Activated naive CD8-positive, alpha-beta T cell (primary cell): Measurements from ENCODE around the gene PRPF40B.
A peak's percentile ranks its signal among the peaks of the same experiment; 100 is the strongest.

Experiments
- H3K27ac Mint-ChIP-seq: one replicate; pipeline ENCODE4 v1.8.0; 2021; ENCODE audit warnings: mixed read lengths
- H3K27me3 Mint-ChIP-seq: one replicate; pipeline ENCODE4 v1.8.0; 2021; ENCODE audit warnings: mixed read lengths
- H3K36me3 Mint-ChIP-seq: one replicate; pipeline ENCODE4 v1.8.0; 2021; ENCODE audit warnings: mixed read lengths
- H3K4me1 Mint-ChIP-seq: one replicate; pipeline ENCODE4 v1.8.0; 2021; ENCODE audit warnings: low read depth, mixed read lengths
- H3K4me3 Mint-ChIP-seq: one replicate; pipeline ENCODE4 v1.8.0; 2021; ENCODE audit warnings: mild to moderate bottlenecking, mixed read lengths
- H3K9me3 Mint-ChIP-seq: one replicate; pipeline ENCODE4 v1.8.0; 2021; ENCODE audit warnings: low read depth, mixed read lengths

The PRPF40B gene

DNA sequence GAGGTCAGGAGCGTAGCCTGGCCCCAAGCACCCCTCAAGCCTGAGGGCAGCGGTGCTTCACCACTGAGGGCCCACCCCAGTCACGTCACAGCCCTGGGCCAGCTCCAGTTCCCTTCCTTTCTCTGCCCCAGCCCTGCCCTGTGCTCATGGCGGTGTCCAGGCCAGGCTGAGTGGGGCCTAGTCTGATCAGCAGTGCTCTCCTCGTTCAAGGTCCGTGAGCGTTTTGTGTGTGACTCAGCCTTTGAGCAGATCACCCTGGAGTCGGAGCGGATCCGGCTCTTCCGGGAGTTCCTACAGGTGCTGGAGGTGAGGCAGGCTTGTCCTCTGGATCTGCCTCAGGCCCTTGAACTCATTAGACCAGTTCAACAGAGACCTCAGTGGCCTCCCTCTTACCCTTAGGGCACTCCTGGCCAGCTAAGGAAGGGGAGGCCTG, 19.0 kb downstream of the PRPF40B start:
- Mint-ChIP-seq H3K27ac (no peak overlapping the region), H3K27me3 (no peaks in the 10 kb centered on the region), H3K4me3 (no peak overlapping the region), H3K4me1 (peaks cover 32% of the 10 kb centered on the region), H3K9me3 (no peaks in the 10 kb centered on the region), H3K36me3 (no peaks in the 10 kb centered on the region)

GRCh38 chr12:49643135-49643534, 19.8 kb downstream of the PRPF40B start:
- Mint-ChIP-seq H3K4me3 (no peak overlapping the region), H3K4me1 (peaks cover 30% of the 10 kb centered on the region), H3K9me3 (no peaks in the 10 kb centered on the region), H3K27ac (no peak overlapping the region), H3K36me3 (no peaks in the 10 kb centered on the region), H3K27me3 (no peaks in the 10 kb centered on the region)

GRCh38 chr12:49643961-49644619, 20.7 kb downstream of the PRPF40B start:
- Mint-ChIP-seq H3K27ac (peak overlapping the region; percentile 61), H3K27me3 (no peaks in the 10 kb centered on the region)

GRCh38 chr12:49644620-49644994, 21.2 kb downstream of the PRPF40B start:
- no peaks in the 10 kb centered on the region for H3K9me3 Mint-ChIP-seq
- H3K36me3 Mint-ChIP-seq, result no peaks in the 10 kb centered on the region
- H3K27me3 Mint-ChIP-seq, result no peaks in the 10 kb centered on the region
- H3K4me3 Mint-ChIP-seq, result peak overlapping the region; percentile 38
- peaks cover 26% of the 10 kb centered on the region for H3K4me1 Mint-ChIP-seq
- peak overlapping the region; percentile 61 for H3K27ac Mint-ChIP-seq

More at GRCh38 chr12:49643961-49644619, 20.7 kb downstream of the PRPF40B start:
- peaks cover 30% of the 10 kb centered on the region for H3K4me1 Mint-ChIP-seq
- H3K9me3 Mint-ChIP-seq, result no peaks in the 10 kb centered on the region
- H3K4me3 Mint-ChIP-seq, result no peak overlapping the region
- no peaks in the 10 kb centered on the region for H3K36me3 Mint-ChIP-seq

DNA sequence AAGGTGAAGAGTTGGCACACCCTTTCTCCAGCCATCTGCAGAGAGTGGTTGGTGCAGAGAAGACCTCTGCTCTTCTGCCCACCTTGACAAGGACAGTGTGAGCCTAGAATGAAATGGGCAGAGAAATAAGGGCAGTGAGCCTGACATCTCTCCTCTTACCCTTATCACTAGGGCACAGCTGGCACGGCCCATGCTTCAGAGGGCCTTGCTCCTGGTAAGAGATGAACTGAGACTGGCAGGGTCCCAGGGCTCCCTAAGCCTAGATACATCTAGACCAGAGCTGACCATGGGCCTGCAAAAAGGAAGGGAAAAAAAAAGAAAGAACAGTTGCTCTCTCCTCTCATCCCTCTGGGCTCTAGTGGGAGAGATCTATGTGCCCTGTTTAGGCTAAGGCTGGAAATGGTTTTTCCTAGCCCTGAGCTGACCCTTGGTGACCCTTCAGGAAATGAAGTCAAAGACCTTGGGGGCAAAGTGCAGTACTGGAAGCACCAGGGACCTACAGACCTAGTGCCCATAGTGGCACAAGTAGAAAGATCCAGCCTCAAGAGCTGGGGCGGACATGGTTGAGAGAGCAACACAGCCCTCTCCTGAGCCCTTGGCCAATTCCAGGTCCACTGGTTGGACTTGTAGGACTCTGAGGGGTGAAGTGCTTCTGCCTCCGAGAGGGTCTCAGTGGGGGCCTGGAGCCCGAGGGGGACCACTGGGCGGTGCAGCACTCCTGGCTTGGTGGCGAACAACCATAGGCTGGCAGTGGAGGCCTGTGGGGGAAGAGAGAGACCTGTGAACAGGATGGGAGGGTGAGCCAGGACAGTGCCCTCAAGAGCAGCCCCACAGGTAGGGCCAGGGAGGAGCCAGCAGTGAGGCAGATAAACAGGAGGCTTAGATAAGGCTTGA, 22.0 kb downstream of the PRPF40B start:
- Mint-ChIP-seq H3K27me3 (no peaks in the 10 kb centered on the region), H3K4me1 (peaks cover 26% of the 10 kb centered on the region), H3K9me3 (no peaks in the 10 kb centered on the region), H3K27ac (peak overlapping the region; percentile 64), H3K4me3 (no peak overlapping the region), H3K36me3 (no peaks in the 10 kb centered on the region)

DNA sequence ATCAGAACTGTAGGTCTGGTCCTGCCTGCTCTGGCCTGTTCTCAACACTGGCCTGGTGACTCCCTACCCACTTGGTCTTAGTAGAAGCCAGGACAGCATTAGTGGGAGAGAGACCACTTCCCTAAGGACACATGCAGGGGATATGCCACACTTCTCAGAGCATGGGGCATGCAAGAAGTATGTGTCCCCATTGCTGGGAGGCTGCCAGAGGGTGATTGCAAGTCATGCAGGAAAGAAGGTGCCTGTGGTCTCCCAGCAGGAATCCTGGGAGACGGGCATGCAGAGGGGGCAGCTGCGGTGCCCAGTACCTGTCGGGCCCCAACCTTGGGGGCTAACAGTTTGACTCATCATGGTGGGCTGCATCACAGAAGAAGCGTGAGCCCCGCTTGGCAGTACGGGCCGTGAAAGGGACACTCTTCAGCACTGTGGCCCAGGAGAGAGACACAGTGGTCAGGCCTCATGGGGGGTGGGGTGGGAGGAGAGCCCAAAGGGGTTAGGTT, 23.0 kb downstream of the PRPF40B start:
- H3K27ac Mint-ChIP-seq, result peak overlapping the region; percentile 64

GRCh38 chr12:49646871-49647654, 23.7 kb downstream of the PRPF40B start:
- Mint-ChIP-seq H3K4me3 (no peak overlapping the region), H3K27me3 (no peaks in the 10 kb centered on the region), H3K27ac (no peak overlapping the region), H3K9me3 (no peaks in the 10 kb centered on the region), H3K36me3 (no peaks in the 10 kb centered on the region), H3K4me1 (peaks cover 26% of the 10 kb centered on the region)

More for the DNA sequence above, 23.0 kb downstream of the PRPF40B start:
- Mint-ChIP-seq H3K9me3 (no peaks in the 10 kb centered on the region), H3K4me1 (peaks cover 26% of the 10 kb centered on the region), H3K4me3 (no peak overlapping the region), H3K27me3 (no peaks in the 10 kb centered on the region), H3K36me3 (no peaks in the 10 kb centered on the region)

DNA sequence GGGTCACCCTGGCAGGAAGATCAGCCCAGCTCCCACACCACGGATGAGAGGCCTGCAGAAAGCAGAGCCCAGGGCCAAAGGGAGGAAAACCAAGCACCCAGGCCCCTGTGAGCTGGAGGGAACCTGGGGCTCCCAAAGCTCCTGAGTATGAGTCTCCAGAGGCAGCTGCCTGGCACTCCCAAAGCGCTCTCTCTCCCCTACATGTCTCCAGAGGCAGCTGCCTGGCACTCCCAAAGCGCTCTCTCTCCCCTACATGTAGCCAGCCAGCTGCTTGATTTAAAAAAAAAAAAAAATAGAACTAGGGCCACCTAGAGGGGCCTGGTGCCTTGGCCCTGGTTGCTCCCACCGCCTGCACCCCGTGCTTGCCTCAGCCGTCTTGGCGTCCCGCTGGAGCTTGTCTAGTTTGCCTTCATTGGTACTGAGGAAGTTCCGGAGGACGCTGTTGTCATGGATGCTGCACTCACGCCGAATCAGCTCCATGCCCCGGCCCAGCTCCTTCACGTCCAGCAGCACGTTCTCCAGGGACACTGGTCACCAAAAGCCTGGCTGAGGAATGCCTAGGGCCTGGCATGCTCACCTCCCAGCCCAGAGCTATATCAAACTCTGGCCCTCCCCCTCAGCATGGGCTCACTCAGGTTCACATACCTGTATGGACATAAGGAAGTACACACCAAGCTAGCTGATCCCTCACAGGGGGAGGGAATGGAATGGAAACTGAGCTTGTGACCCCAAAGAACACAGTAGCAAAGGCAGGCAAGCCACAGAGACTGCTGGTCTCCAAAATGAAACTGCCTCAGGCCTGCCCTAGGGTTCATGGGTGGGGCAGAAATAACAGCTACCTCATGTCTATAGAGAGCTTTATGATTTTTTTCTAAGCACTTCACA, 24.7 kb downstream of the PRPF40B start:
- H3K4me3 Mint-ChIP-seq, result no peak overlapping the region
- no peaks in the 10 kb centered on the region for H3K9me3 Mint-ChIP-seq
- H3K27ac Mint-ChIP-seq, result peak overlapping the region; percentile 41
- peaks cover 26% of the 10 kb centered on the region for H3K4me1 Mint-ChIP-seq
- H3K27me3 Mint-ChIP-seq, result no peaks in the 10 kb centered on the region
- no peaks in the 10 kb centered on the region for H3K36me3 Mint-ChIP-seq

- Mint-ChIP-seq H3K4me3 (no peak overlapping the region), H3K36me3 (peaks cover 1% of the 10 kb centered on the region), H3K27ac (peak overlapping the region; percentile 41), H3K4me1 (peaks cover 26% of the 10 kb centered on the region), H3K9me3 (no peaks in the 10 kb centered on the region), H3K27me3 (no peaks in the 10 kb centered on the region)
These were observed 25.3 kb downstream of the PRPF40B start for GRCh38 chr12:49648712-49649003.

DNA sequence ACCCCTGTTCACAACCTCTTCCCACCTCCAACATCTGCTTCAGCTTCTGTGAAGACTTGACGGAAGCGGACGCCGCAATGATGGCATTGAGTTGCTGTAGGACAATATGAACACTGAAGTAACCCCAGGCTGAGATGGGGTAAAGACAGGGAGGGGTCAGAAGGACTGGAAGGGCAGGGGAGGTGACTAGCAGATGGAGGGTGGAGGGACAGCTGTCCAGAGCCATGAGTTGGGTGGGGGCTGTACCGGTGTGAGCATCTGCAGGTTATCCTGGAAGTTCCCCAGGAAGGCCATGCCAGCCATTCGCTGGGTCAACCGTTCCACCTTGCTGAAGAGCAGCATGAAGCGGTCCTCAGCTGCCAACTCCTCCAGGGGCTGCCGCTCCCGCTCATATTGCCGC, 26.1 kb downstream of the PRPF40B start:
- peaks cover 23% of the 10 kb centered on the region for H3K4me1 Mint-ChIP-seq
- no peak overlapping the region for H3K27ac Mint-ChIP-seq
- H3K9me3 Mint-ChIP-seq, result no peaks in the 10 kb centered on the region
- peaks cover 2% of the 10 kb centered on the region for H3K36me3 Mint-ChIP-seq
- H3K27me3 Mint-ChIP-seq, result no peaks in the 10 kb centered on the region
- H3K4me3 Mint-ChIP-seq, result no peak overlapping the region

GRCh38 chr12:49649892-49650291, 26.5 kb downstream of the PRPF40B start:
- Mint-ChIP-seq H3K27me3 (no peaks in the 10 kb centered on the region), H3K9me3 (no peaks in the 10 kb centered on the region), H3K27ac (peak overlapping the region; percentile 1), H3K36me3 (peaks cover 2% of the 10 kb centered on the region), H3K4me3 (no peak overlapping the region), H3K4me1 (peaks cover 19% of the 10 kb centered on the region)

DNA sequence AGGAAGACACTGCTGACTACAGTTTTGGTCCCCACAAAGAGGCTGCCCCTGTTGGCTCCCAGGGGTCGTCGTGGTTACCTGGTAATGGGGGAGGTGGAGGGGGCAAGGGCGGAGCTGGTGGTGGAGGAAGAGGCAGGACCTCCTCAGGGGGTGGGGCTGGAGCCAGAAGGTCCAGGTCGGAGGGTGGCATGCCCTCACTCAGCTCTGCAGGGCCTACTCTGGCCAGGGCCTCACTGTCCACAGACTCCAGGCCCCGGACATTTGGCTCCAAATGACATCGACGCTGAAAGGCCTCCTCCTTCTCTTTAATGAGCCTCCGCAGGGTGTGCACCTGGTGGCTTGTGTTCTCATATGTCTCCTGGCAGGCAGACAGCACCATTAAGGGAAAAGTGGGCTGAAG, 28.5 kb downstream of the PRPF40B start:
- Mint-ChIP-seq H3K4me1 (peaks cover 23% of the 10 kb centered on the region), H3K27ac (no peak overlapping the region), H3K4me3 (no peak overlapping the region), H3K27me3 (no peaks in the 10 kb centered on the region), H3K9me3 (no peaks in the 10 kb centered on the region), H3K36me3 (peaks cover 6% of the 10 kb centered on the region)

DNA sequence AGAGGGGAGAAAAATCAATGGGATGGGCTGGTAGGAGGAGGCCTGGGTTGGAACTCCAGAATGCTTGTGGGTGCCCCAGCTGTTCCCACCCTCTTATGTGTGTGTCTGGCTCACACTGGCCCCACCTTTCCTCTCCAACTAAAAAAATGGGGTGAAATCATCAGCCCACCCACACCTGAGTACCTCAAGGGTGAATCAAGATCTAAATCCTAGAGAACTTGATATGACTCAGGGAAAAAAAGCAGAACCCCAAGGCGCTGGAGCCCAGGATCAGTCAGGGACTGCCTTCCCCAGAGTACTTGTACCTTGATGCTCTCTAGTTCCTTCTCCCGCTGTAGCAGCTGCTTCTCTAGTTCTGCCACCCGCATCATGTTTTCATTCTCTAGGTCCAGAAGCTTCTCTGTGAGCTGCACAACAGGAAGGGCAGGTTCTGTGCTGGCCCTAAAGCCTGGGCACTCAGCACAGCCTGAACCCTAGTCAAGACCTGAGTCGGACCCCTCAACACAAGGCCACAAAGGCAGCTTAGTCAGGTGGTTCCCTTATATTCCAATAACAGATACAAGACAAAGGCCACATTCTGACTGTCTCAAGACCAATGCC, 29.7 kb downstream of the PRPF40B start:
- Mint-ChIP-seq H3K4me1 (peaks cover 29% of the 10 kb centered on the region), H3K9me3 (no peaks in the 10 kb centered on the region), H3K36me3 (peaks cover 14% of the 10 kb centered on the region), H3K27me3 (no peaks in the 10 kb centered on the region), H3K4me3 (no peak overlapping the region), H3K27ac (no peak overlapping the region)

GRCh38 chr12:49654715-49655114, 31.4 kb downstream of the PRPF40B start:
- Mint-ChIP-seq H3K27ac (no peak overlapping the region), H3K36me3 (peaks cover 15% of the 10 kb centered on the region), H3K4me1 (peaks cover 25% of the 10 kb centered on the region), H3K9me3 (no peaks in the 10 kb centered on the region), H3K4me3 (no peak overlapping the region), H3K27me3 (no peaks in the 10 kb centered on the region)
